ENCODE results near the gene S100A5. TPM values are rescaled to one million over a fixed set of nuclear protein-coding genes. Genes with fewer than 3 reads are reported as not detected.
"Not testable (repeated sequence)": the region's sequence is repeated elsewhere in the genome, so short reads cannot be mapped to it uniquely, and the experiment has no call there.

The S100A5 gene
- total RNA-seq, 2 experiments from 2014 or later: not detected

GRCh38 chr1:153525088-153525728 is 15.5 kb downstream of the S100A5 start:
- ChIA-PET CTCF (ENCODE audit: unreplicated experiment) (no interaction called here), POLR2A (interaction anchor here (0.5 kb wide), 1 partner anchor 37 kb away, joined by 4 read pairs; no protein-coding TSS in a partner anchor)
- Histone ChIP-seq H3K27ac (ENCODE audit: low read depth, low read length, poor library complexity, severe bottlenecking) (no peak overlapping the region), H3K4me3 (ENCODE audit: low read depth, low read length, poor library complexity, severe bottlenecking) (no peak overlapping the region), H3K36me3 (ENCODE audit: insufficient read depth, low read length) (no peaks in the 10 kb centered on the region), H3K79me2 (ENCODE audit: insufficient read depth, low read depth, low read length) (no peaks in the 10 kb centered on the region), H2AFZ (ENCODE audit: low read length) (no peak overlapping the region), H3K4me2 (ENCODE audit: low read length) (no peak overlapping the region), H3K9me2 (ENCODE audit: insufficient read depth, low read length) (no peaks in the 10 kb centered on the region), H3K4me1 (ENCODE audit: insufficient read depth, low read length, poor library complexity, severe bottlenecking) (no peaks in the 10 kb centered on the region), H3K9me3 (ENCODE audit: low read length) (no peaks in the 10 kb centered on the region), H4K20me1 (ENCODE audit: insufficient read depth, low read length) (no peaks in the 10 kb centered on the region)
- no TSS peak for BruUV-seq (replicated peaks)
- TF ChIP-seq CTCF (conservative IDR thresholded peaks at IDR 0.05; ENCODE audit: low read length) (no peak), EZH2phosphoT487 (IDR thresholded peaks at IDR 0.05; ENCODE audit: borderline replicate concordance, low read depth, low read length) (no peak)
- no peak for DNase-seq (ENCODE audit: low spot score)
- intact Hi-C loops (cut with micrococcal nuclease; ENCODE audit: unreplicated experiment): no loop called here

- DNase-seq (ENCODE audit: low spot score); POLR2A ChIA-PET; BruUV-seq (replicated peaks): not testable (repeated sequence)
Measured at GRCh38 chr1:153522353-153523048, 18.2 kb downstream of the S100A5 start.

GRCh38 chr1:153521808-153522207 is 18.9 kb downstream of the S100A5 start:
- POLR2A ChIA-PET; H3K27ac ChIP-seq (ENCODE audit: low read depth, low read length, poor library complexity, severe bottlenecking); BruUV-seq (replicated peaks); H3K9me2 ChIP-seq (ENCODE audit: insufficient read depth, low read length); CTCF ChIA-PET (ENCODE audit: unreplicated experiment); H2AFZ ChIP-seq (ENCODE audit: low read length); H3K4me1 ChIP-seq (ENCODE audit: insufficient read depth, low read length, poor library complexity, severe bottlenecking); H3K36me3 ChIP-seq (ENCODE audit: insufficient read depth, low read length); H4K20me1 ChIP-seq (ENCODE audit: insufficient read depth, low read length); H3K9me3 ChIP-seq (ENCODE audit: low read length); H3K79me2 ChIP-seq (ENCODE audit: insufficient read depth, low read depth, low read length); DNase-seq (ENCODE audit: low spot score); intact Hi-C loops (cut with micrococcal nuclease; ENCODE audit: unreplicated experiment); H3K4me3 ChIP-seq (ENCODE audit: low read depth, low read length, poor library complexity, severe bottlenecking); H3K4me2 ChIP-seq (ENCODE audit: low read length): not testable (repeated sequence)

More at GRCh38 chr1:153522353-153523048, 18.2 kb downstream of the S100A5 start:
- H3K4me1 ChIP-seq (ENCODE audit: insufficient read depth, low read length, poor library complexity, severe bottlenecking); H3K9me2 ChIP-seq (ENCODE audit: insufficient read depth, low read length); H3K27ac ChIP-seq (ENCODE audit: low read depth, low read length, poor library complexity, severe bottlenecking); H3K36me3 ChIP-seq (ENCODE audit: insufficient read depth, low read length); H3K79me2 ChIP-seq (ENCODE audit: insufficient read depth, low read depth, low read length); H3K9me3 ChIP-seq (ENCODE audit: low read length); intact Hi-C loops (cut with micrococcal nuclease; ENCODE audit: unreplicated experiment); H4K20me1 ChIP-seq (ENCODE audit: insufficient read depth, low read length); H3K4me3 ChIP-seq (ENCODE audit: low read depth, low read length, poor library complexity, severe bottlenecking); H3K4me2 ChIP-seq (ENCODE audit: low read length); CTCF ChIA-PET (ENCODE audit: unreplicated experiment); H2AFZ ChIP-seq (ENCODE audit: low read length): not testable (repeated sequence)
